ENCODE results near the gene MYH3.

GRCh38 chr17:10631701-10632100, 25.4 kb downstream of the MYH3 start:
- no peak for TF ChIP-seq EZH2phosphoT487 (IDR thresholded peaks at IDR 0.05; ENCODE audit: borderline replicate concordance, low read length)
- TF ChIP-seq CTCF (conservative IDR thresholded peaks at IDR 0.05; ENCODE audit: low read depth, low read length) = no peak
